ENCODE data around the gene LARGE1. TPM values are rescaled to one million over a fixed set of nuclear protein-coding genes. Genes with fewer than 3 reads are reported as not detected.
A peak's percentile ranks its signal among the peaks of the same experiment; 100 is the strongest.

LARGE1 gene
- total RNA-seq, 2 donors from 2014 or later: 80.5 to 101 TPM

GRCh38 chr22:33811208-33811607 lies 109.1 kb downstream of the LARGE1 start:
- no peak for TF ChIP-seq CTCF (IDR thresholded peaks at IDR 0.05)
- Histone ChIP-seq H3K27ac (peak overlapping the region; percentile 47 to 65), H3K4me1 (peaks cover 0 to 30% of the 10 kb centered on the region in 2 donors), H3K36me3 (no peaks in the 10 kb centered on the region), H3K4me3 (no peak overlapping the region), H3K9me3 (peaks cover 0 to 2% of the 10 kb centered on the region in 2 donors), H3K27me3 (no peaks in the 10 kb centered on the region)
- DNase-seq (ENCODE audit: low spot score): no peak

GRCh38 chr22:33807470-33807869 lies 112.8 kb downstream of the LARGE1 start:
- peak overlapping the region in 1 of 2 donors; percentile 3 for H3K27ac ChIP-seq
- H3K36me3 ChIP-seq: no peaks in the 10 kb centered on the region
- no peak for TF ChIP-seq CTCF (IDR thresholded peaks at IDR 0.05)
- DNase-seq (ENCODE audit: low spot score): no peak
- H3K4me3 ChIP-seq: no peak overlapping the region
- H3K4me1 ChIP-seq: peaks cover 0 to 48% of the 10 kb centered on the region in 2 donors
- no peaks in the 10 kb centered on the region for H3K27me3 ChIP-seq
- H3K9me3 ChIP-seq: no peaks in the 10 kb centered on the region

- no peaks in the 10 kb centered on the region for H3K9me3 ChIP-seq
- peaks cover 0 to 40% of the 10 kb centered on the region in 2 donors for H3K4me1 ChIP-seq
- H3K36me3 ChIP-seq: no peaks in the 10 kb centered on the region
- DNase-seq (ENCODE audit: low spot score): no peak
- no peak for TF ChIP-seq CTCF (IDR thresholded peaks at IDR 0.05)
- H3K4me3 ChIP-seq: no peak overlapping the region
- H3K27ac ChIP-seq: no peak overlapping the region
- H3K27me3 ChIP-seq: no peaks in the 10 kb centered on the region
Measured at GRCh38 chr22:33806191-33806590, 114.1 kb downstream of the LARGE1 start.

GRCh38 chr22:33803371-33804282 lies 116.6 kb downstream of the LARGE1 start:
- no peak for TF ChIP-seq CTCF (IDR thresholded peaks at IDR 0.05)
- Histone ChIP-seq H3K27me3 (no peaks in the 10 kb centered on the region), H3K9me3 (no peaks in the 10 kb centered on the region), H3K4me3 (no peak overlapping the region), H3K4me1 (peaks cover 0 to 37% of the 10 kb centered on the region in 2 donors), H3K27ac (no peak overlapping the region), H3K36me3 (no peaks in the 10 kb centered on the region)
- DNase-seq (ENCODE audit: low spot score): no peak

GRCh38 chr22:33798401-33798800 lies 121.9 kb downstream of the LARGE1 start:
- H3K27me3 ChIP-seq: no peaks in the 10 kb centered on the region
- H3K36me3 ChIP-seq: no peaks in the 10 kb centered on the region
- DNase-seq (ENCODE audit: low spot score): no peak
- H3K27ac ChIP-seq: no peak overlapping the region
- H3K9me3 ChIP-seq: no peaks in the 10 kb centered on the region
- no peak overlapping the region for H3K4me3 ChIP-seq
- no peak for TF ChIP-seq CTCF (IDR thresholded peaks at IDR 0.05)
- H3K4me1 ChIP-seq: peaks cover 0 to 20% of the 10 kb centered on the region in 2 donors

Data from right atrium auricular region (tissue), 2 donors.